HepG2 (cell line): ENCODE results near the gene PLA2G2E. TPM values are rescaled to one million over a fixed set of nuclear protein-coding genes. Genes with fewer than 3 reads are reported as not detected.

ENCODE experiments used
- ATAC-seq: fragments of 200-7000 bp; cut with Tn5 transposase; 3 replicates; pipeline ENCODE4 v1.9.1; 2020; ENCODE audit warnings: mild to moderate bottlenecking, moderate library complexity
- BruUV-seq: library from RNA; stranded (reverse); fragments of 400-500 nt; replicated peaks from 2 replicates; lab custom pipeline; 2021; lab: Mats Ljungman, UMichigan
- CTCF ChIA-PET: fragments of 300-600 bp; formaldehyde crosslinking; extraction: SDS; loops from one replicate; lab custom pipeline; 2021; ENCODE audit warnings: low total read pairs, inconsistent platforms, low intra/inter-chr PET ratio; lab: Yijun Ruan, JAX
- POLR2A ChIA-PET: fragments of 350-600 bp; sonication (Branson Sonifier 250); formaldehyde crosslinking; loops from one replicate; lab custom pipeline; 2020; ENCODE audit warnings: antibody characterized with exemption, inconsistent platforms; lab: Yijun Ruan, JAX
- DNase-seq: peaks from one replicate; pipeline ENCODE4 v3.0.0-alpha.2; 2015; ENCODE audit warnings: low spot score
- FAIRE-seq: peaks from 3 replicates; lab custom pipeline; 2011; peaks lifted over from hg19 to GRCh38; lab: Jason Lieb, UNC
- H2AFZ ChIP-seq: one replicate; pipeline ENCODE4 v1.6.1; 2011; ENCODE audit warnings: low read length, inconsistent platforms
- H3K27ac ChIP-seq: fragments of 300-600 bp; 3 replicates; pipeline ENCODE4 v1.8.0; 2011; ENCODE audit warnings: mixed run types, mild to moderate bottlenecking, mixed read lengths, low read length, inconsistent platforms; ENCODE audit not compliant: insufficient read depth; ENCODE audit errors: extremely low read length
- H3K27me3 ChIP-seq, 2 experiments: fragments of 200-600 bp in 1 of 2; 2 replicates in 1 of 2; 3 replicates in 1 of 2; pipeline versions ENCODE4 v1.6.0 to v1.8.0; 2011; ENCODE audit warnings: low read length in 2 of 2, mild to moderate bottlenecking in 2 of 2, moderate library complexity in 2 of 2, inconsistent platforms in 1 of 2; ENCODE audit not compliant: insufficient read depth in 2 of 2, control insufficient read depth in 1 of 2
- H3K36me3 ChIP-seq, 2 experiments: fragments of 200-600 bp in 1 of 2; replicated peaks in 1 of 2; 2 replicates in 1 of 2; 3 replicates in 1 of 2; pipeline versions ENCODE4 v1.5.1 to v1.8.0; 2011; ENCODE audit warnings: low read length in 2 of 2, inconsistent platforms in 1 of 2; ENCODE audit not compliant: insufficient read depth in 2 of 2, control insufficient read depth in 1 of 2
- H3K4me1 ChIP-seq: 2 replicates; pipeline ENCODE4 v1.5.1; 2012; ENCODE audit warnings: low read length, inconsistent platforms; ENCODE audit not compliant: insufficient read depth
- H3K4me2 ChIP-seq: 2 replicates; pipeline ENCODE4 v1.6.0; 2011; ENCODE audit warnings: low read depth, low read length, inconsistent platforms
- H3K4me3 ChIP-seq, 3 experiments: fragments of 200-600 bp in 1 of 3; sonication (generic), shearing (Covaris generic) in 1 of 3; replicated peaks in 1 of 3; 2 replicates each; pipeline ENCODE4 v1.5.1; 2011 to 2016; ENCODE audit warnings: low read length in 3 of 3, inconsistent platforms in 2 of 3, low read depth in 2 of 3, mild to moderate bottlenecking in 2 of 3, control low read depth in 1 of 3, mixed read lengths in 1 of 3; ENCODE audit not compliant: insufficient read depth in 1 of 3
- H3K79me2 ChIP-seq: one replicate; pipeline ENCODE4 v1.6.1; 2011; ENCODE audit warnings: low read length, inconsistent platforms; ENCODE audit not compliant: insufficient read depth
- H3K9ac ChIP-seq: 2 replicates; pipeline ENCODE4 v1.6.0; 2011; ENCODE audit warnings: mild to moderate bottlenecking, low read depth, low read length, inconsistent platforms; ENCODE audit not compliant: insufficient read depth
- H3K9me3 ChIP-seq: 2 replicates; pipeline ENCODE4 v1.5.1; 2012; ENCODE audit warnings: mild to moderate bottlenecking, low read length
- H4K20me1 ChIP-seq: 2 replicates; pipeline ENCODE4 v1.6.0; 2011; ENCODE audit warnings: inconsistent platforms, mild to moderate bottlenecking, low read length, moderate library complexity; ENCODE audit not compliant: insufficient read depth
- AFF4 ChIP-seq: sonication (generic); formaldehyde crosslinking; IDR thresholded peaks from 2 replicates; pipeline ENCODE4 v1.4.0; 2020; ENCODE audit warnings: missing genetic modification reagents
- DDIT3 ChIP-seq: sonication (generic); formaldehyde crosslinking; IDR thresholded peaks from 2 replicates; pipeline ENCODE4 v1.4.0; 2020; ENCODE audit warnings: mild to moderate bottlenecking, missing genetic modification reagents
- GPN1 ChIP-seq: sonication (generic); formaldehyde crosslinking; IDR thresholded peaks from 2 replicates; pipeline ENCODE4 v1.5.1; 2020; ENCODE audit warnings: missing genetic modification reagents, borderline replicate concordance
- HINFP ChIP-seq: sonication (generic); formaldehyde crosslinking; IDR thresholded peaks from 2 replicates; pipeline ENCODE4 v1.4.0; 2020; ENCODE audit warnings: low read depth, mild to moderate bottlenecking, missing genetic modification reagents
- KAT7 ChIP-seq: IDR thresholded peaks from 2 replicates; pipeline ENCODE4 v1.6.1; 2018; ENCODE audit warnings: borderline replicate concordance, missing compliant biosample characterization
- PLRG1 ChIP-seq: fragments of 450-650 bp; conservative IDR thresholded peaks from 2 replicates; pipeline ENCODE4 v1.6.1; 2016
- SMARCC2 ChIP-seq: fragments of 450-650 bp; IDR thresholded peaks from 2 replicates; pipeline ENCODE4 v1.6.1; 2017; ENCODE audit warnings: antibody characterized with exemption, mild to moderate bottlenecking
- SP140L ChIP-seq: sonication (generic); formaldehyde crosslinking; IDR thresholded peaks from 2 replicates; pipeline ENCODE4 v1.4.0; 2020; ENCODE audit warnings: missing genetic modification reagents, borderline replicate concordance
- ZNF138 ChIP-seq: sonication (generic); formaldehyde crosslinking; IDR thresholded peaks from 2 replicates; pipeline ENCODE4 v1.5.0; 2020; ENCODE audit warnings: mild to moderate bottlenecking, low read depth, missing genetic modification reagents
- ZNF749 ChIP-seq: sonication (generic); formaldehyde crosslinking; IDR thresholded peaks from 2 replicates; pipeline ENCODE4 v1.8.0; 2022; ENCODE audit warnings: mild to moderate bottlenecking, missing genetic modification reagents, moderate library complexity, borderline replicate concordance
- WGBS: methylation state at CpG from one replicate; pipeline ENCODE4 v1.1.6; 2017; ENCODE audit warnings: low lambda C conversion rate; 5-methylcytosine and 5-hydroxymethylcytosine counted together
- in situ Hi-C: cut with HindIII; loops from 2 replicates; pipeline ENCODE4 v1.10.0; 2017; ENCODE audit warnings: low pct_unique_long_range_greater_than_20kb; ENCODE audit not compliant: extremely low pct_ligation_motif_present
- intact Hi-C: fragments of 100-400 bp; cut with micrococcal nuclease; formaldehyde crosslinking; loops from one replicate; pipeline ENCODE4 v1.10.0; 2022; ENCODE audit not compliant: unreplicated experiment
- polyA plus RNA-seq, 8 experiments: library from polyadenylated mRNA; depleted of rRNA in 3 of 8; stranded (reverse) in 7 of 8; unstranded in 1 of 8; fragments of >200 nt; fragmentation: Illumina TruSeq in 4 of 8; extraction: Trizol in 4 of 8; gene quantifications; 2 replicates each; pipeline versions ENCODE4 v1.2.1 to v1.2.3, GENCODE V29; 2011 to 2016; ENCODE audit warnings: low read depth in 4 of 8, missing spikeins in 1 of 8, mixed read lengths in 1 of 8; ENCODE audit not compliant: insufficient read depth in 1 of 8
- total RNA-seq, 5 experiments: library from RNA; depleted of rRNA; stranded (reverse); fragments of >200 nt; fragmentation: Illumina TruSeq; extraction: Trizol; gene quantifications; 2 replicates each; pipeline ENCODE4 v1.2.3, GENCODE V29; 2016; ENCODE audit warnings: low read depth in 1 of 5
- TF ChIP-seq, protein P1 (sequence below): sonication (generic); formaldehyde crosslinking; IDR thresholded peaks from 2 replicates; pipeline ENCODE4 v1.5.1; 2020; ENCODE audit warnings: missing genetic modification reagents, mild to moderate bottlenecking, borderline replicate concordance
- TF ChIP-seq, protein P2 (sequence below): fragments of 450-650 bp; IDR thresholded peaks from 2 replicates; pipeline ENCODE4 v1.6.1; 2017; ENCODE audit warnings: mild to moderate bottlenecking
- TF ChIP-seq, protein P3 (sequence below): IDR thresholded peaks from 2 replicates; pipeline ENCODE4 v1.6.1; 2016; ENCODE audit warnings: mild to moderate bottlenecking

The PLA2G2E gene
- total and polyA plus RNA-seq, 2 of the 13 experiments (the other 11 are each of a cell fraction or from before 2014, with no cell fraction given) = not detected

DNA sequence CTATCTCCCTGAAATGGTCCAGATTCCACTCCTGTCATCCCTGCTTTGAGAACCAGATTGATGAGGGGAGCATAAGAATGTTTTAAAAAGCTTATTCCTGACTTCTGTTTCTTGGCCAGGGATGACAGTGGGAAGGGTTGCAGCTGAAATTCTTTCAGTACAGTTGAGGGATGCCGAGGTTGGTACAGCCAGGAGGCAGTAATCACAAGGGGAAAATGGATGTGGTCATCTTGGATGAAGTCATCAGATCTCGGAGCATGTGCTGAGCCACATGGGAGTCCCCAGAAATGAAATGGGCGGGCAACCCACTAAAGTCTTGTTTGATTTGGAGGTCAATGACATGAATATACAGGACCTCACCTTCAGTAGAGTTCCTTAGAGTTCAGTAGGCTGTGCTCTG lies 18.7 kb upstream of the PLA2G2E start (continued):
- TF ChIP-seq AFF4 (no peak), ZNF749 (CRISPR knock-in tag) (no peak), GPN1 (CRISPR knock-in tag) (no peak)

GRCh38 chr1:19941206-19941568 lies 17.8 kb upstream of the PLA2G2E start:
- H3K4me3 ChIP-seq = no peak overlapping the region
- H3K4me2 ChIP-seq = no peak overlapping the region
- BruUV-seq = no TSS peak
- DNase-seq (no peak), ATAC-seq (no peak), FAIRE-seq (no peak)
- intact Hi-C loops (no loop called here), in situ Hi-C loops (no loop called here)
- H3K9me3 ChIP-seq = no peaks in the 10 kb centered on the region
- ChIA-PET POLR2A (no interaction called here), CTCF (no interaction called here)
- no peaks in the 10 kb centered on the region for H3K79me2 ChIP-seq
- peaks cover 40% of the 10 kb centered on the region for H3K4me1 ChIP-seq
- 100% methylated on average over 3 of the region's 3 CpGs for WGBS
- no peaks in the 10 kb centered on the region for H4K20me1 ChIP-seq
- no peak overlapping the region for H3K9ac ChIP-seq
- no peak overlapping the region for H3K27ac ChIP-seq
- H2AFZ ChIP-seq = no peak overlapping the region
- no peaks in the 10 kb centered on the region for H3K36me3 ChIP-seq
- H3K27me3 ChIP-seq = no peaks in the 10 kb centered on the region
- TF ChIP-seq, protein P1, sequence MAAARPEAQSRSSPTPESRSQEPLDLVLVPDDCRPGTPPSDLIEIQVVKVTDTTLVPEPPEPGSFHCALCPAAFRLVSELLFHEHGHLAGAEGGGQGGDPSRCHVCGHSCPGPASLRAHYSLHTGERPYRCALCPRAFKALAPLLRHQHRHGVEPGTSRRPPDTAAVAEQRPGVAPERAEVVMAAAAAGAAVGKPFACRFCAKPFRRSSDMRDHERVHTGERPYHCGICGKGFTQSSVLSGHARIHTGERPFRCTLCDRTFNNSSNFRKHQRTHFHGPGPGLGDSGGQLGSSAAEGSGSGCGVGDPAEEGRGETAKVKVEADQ (CRISPR knock-in tag) = no peak
- TF ChIP-seq, protein P2, sequence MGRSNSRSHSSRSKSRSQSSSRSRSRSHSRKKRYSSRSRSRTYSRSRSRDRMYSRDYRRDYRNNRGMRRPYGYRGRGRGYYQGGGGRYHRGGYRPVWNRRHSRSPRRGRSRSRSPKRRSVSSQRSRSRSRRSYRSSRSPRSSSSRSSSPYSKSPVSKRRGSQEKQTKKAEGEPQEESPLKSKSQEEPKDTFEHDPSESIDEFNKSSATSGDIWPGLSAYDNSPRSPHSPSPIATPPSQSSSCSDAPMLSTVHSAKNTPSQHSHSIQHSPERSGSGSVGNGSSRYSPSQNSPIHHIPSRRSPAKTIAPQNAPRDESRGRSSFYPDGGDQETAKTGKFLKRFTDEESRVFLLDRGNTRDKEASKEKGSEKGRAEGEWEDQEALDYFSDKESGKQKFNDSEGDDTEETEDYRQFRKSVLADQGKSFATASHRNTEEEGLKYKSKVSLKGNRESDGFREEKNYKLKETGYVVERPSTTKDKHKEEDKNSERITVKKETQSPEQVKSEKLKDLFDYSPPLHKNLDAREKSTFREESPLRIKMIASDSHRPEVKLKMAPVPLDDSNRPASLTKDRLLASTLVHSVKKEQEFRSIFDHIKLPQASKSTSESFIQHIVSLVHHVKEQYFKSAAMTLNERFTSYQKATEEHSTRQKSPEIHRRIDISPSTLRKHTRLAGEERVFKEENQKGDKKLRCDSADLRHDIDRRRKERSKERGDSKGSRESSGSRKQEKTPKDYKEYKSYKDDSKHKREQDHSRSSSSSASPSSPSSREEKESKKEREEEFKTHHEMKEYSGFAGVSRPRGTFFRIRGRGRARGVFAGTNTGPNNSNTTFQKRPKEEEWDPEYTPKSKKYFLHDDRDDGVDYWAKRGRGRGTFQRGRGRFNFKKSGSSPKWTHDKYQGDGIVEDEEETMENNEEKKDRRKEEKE = no peak
- TF ChIP-seq, protein P3, sequence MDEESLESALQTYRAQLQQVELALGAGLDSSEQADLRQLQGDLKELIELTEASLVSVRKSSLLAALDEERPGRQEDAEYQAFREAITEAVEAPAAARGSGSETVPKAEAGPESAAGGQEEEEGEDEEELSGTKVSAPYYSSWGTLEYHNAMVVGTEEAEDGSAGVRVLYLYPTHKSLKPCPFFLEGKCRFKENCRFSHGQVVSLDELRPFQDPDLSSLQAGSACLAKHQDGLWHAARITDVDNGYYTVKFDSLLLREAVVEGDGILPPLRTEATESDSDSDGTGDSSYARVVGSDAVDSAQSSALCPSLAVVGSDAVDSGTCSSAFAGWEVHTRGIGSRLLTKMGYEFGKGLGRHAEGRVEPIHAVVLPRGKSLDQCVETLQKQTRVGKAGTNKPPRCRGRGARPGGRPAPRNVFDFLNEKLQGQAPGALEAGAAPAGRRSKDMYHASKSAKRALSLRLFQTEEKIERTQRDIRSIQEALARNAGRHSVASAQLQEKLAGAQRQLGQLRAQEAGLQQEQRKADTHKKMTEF (CRISPR knock-in tag) = no peak
- TF ChIP-seq KAT7 (CRISPR knock-in tag) (no peak), SMARCC2 (no peak), DDIT3 (CRISPR knock-in tag) (no peak), ZNF138 (CRISPR knock-in tag) (no peak), HINFP (CRISPR knock-in tag) (no peak), SP140L (CRISPR knock-in tag) (no peak), PLRG1 (no peak)
